GM12874 (cell line): ENCODE measurements around the gene ARHGAP24.

Experiments
- TF ChIP-seq, protein P1 (sequence below): IDR thresholded peaks from 2 replicates; pipeline ENCODE4 v1.5.1; 2011; ENCODE audit warnings: low read depth, mild to moderate bottlenecking, control low read depth, low read length, moderate library complexity; ENCODE audit not compliant: insufficient read depth

Gene ARHGAP24

DNA sequence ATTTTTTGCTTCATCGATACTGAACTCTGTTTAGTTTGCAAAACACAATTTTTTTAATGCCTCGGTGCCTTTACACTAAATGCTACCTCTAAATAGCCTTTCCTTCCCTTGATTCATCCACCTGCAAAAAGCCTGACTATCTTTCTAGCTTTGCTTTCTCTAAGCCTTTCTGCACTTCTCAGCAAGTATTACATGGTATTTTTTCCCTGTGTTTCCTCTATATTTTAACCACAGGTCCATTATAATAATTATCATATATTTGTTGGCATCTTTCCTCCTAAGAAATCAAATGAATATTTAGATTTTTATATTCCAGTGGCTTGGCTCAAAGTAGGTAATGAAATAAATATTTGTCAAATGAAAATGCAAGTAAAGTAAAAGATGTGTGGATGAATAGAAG lies 196.2 kb downstream of the ARHGAP24 start:
- TF ChIP-seq, protein P1, sequence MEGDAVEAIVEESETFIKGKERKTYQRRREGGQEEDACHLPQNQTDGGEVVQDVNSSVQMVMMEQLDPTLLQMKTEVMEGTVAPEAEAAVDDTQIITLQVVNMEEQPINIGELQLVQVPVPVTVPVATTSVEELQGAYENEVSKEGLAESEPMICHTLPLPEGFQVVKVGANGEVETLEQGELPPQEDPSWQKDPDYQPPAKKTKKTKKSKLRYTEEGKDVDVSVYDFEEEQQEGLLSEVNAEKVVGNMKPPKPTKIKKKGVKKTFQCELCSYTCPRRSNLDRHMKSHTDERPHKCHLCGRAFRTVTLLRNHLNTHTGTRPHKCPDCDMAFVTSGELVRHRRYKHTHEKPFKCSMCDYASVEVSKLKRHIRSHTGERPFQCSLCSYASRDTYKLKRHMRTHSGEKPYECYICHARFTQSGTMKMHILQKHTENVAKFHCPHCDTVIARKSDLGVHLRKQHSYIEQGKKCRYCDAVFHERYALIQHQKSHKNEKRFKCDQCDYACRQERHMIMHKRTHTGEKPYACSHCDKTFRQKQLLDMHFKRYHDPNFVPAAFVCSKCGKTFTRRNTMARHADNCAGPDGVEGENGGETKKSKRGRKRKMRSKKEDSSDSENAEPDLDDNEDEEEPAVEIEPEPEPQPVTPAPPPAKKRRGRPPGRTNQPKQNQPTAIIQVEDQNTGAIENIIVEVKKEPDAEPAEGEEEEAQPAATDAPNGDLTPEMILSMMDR = no peak

DNA sequence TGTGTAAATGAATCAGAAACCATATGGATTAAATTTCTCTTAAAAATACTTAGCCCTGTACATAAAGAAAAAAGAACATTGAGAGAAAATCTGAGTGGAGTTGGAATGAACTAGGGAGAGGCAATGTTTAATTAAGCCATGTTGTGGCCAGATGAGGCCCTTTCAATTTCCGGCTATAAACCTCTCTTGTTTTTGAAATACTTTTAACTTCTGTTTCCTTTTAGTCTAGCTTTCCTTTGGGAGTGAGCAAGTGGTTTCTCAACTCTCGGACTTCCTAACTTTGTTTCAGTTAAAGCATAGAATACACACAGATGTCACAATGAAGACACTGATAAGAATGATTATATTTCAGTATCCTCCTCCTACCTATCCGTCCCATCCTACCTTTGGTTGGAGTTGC lies 197.2 kb downstream of the ARHGAP24 start:
- TF ChIP-seq, protein P1 = no peak

DNA sequence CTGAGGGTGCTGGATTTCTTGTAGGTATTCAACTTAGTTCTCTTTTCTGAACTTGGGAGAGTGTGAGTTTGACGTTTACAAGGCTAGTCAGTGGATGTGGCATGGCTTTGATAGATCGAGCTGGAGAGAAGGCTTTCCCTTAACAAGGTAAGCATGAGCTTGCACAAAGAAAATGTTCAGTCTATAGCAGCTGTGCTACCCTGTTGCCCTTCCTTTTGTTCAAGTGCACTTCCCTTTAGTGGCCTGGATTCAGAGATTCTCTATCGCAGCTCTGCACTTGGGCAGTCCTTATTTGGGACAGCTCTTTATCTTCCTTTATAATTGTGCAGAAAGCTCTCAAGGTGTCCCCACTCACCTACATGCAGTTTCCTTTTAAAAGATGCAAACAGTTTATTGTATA lies 198.0 kb downstream of the ARHGAP24 start:
- TF ChIP-seq, protein P1 = no peak

DNA sequence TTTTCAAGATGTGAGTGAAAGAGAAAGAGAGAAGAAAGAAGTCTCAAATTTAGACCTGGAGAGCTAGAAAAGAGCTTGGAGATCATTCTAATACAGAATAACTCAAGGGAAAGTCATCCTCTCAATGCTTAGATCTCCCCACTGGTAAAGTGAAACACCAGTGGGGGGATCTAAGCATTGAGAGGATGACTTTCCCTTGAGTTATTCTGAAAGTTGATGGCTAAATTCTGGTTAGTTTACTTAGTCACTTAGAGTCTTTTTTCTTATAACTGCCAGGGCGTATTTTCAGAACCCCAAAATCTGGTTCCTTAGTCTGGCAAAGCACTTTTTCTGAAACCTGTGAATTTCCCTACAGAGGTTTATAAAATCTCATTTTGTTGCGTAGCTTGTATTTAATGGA lies 198.6 kb downstream of the ARHGAP24 start:
- TF ChIP-seq, protein P1 = no peak

DNA sequence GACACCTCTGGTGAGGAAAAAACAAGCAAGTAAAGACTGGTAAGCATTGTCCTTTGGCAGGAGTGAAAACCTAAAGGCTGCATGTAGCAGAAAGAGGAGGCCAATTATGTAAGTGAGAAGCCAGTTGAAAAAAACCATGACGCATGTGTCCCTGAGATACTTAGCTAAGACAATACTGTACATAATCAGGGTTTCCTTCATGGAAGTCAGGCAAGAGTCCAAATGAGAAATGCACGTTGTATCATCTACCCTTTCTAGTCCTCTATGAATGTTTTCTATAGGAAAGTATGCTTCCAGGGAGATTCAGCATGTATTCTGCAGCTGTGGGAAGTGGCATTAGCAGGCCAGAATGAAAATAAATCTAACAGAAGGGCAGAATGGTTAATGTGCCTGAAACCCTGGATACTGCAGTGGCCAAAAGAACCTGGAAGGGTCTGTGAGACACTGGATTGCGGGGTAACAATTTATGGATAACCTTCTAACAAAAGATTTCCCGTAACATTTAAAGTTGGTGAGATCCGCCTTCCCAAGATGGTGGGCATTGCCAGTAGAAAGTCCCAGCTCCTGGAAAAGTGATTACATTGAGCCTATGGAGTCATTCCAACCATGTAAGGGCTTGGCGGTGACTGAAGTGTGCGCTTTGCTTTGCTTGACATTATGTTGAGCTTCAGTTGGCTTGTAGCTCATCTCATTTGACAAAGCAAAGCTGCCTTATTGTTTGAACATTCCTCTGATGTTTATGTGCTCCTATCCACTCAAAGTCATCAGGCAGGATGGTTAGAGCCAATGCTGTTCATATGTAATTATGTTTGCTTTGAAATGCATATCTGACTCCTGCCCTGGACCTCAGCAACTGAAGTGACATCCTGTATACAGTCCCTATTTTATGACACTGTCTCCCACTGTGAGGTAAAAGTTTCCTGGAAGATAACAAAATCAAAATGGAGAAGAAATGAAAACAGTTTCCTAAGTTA lies 200.4 kb downstream of the ARHGAP24 start:
- TF ChIP-seq, protein P1 = no peak

DNA sequence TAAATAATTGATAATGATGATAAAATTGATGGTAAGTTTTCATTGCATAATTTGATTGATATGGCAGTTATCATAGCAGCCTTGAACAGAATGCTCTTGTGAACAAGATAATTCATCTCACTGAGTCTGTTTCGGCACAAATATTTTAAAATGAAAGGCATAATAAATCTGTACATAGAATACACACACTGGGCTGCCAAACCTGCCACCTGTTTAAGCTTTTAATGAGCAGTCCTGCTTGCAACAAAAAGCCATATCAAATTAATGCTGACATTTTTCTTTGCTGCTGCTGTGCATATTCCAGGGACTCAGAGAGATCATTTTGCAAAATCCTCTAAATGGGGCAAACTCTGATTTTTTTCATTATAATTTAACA lies 201.1 kb downstream of the ARHGAP24 start:
- TF ChIP-seq, protein P1 = no peak

DNA sequence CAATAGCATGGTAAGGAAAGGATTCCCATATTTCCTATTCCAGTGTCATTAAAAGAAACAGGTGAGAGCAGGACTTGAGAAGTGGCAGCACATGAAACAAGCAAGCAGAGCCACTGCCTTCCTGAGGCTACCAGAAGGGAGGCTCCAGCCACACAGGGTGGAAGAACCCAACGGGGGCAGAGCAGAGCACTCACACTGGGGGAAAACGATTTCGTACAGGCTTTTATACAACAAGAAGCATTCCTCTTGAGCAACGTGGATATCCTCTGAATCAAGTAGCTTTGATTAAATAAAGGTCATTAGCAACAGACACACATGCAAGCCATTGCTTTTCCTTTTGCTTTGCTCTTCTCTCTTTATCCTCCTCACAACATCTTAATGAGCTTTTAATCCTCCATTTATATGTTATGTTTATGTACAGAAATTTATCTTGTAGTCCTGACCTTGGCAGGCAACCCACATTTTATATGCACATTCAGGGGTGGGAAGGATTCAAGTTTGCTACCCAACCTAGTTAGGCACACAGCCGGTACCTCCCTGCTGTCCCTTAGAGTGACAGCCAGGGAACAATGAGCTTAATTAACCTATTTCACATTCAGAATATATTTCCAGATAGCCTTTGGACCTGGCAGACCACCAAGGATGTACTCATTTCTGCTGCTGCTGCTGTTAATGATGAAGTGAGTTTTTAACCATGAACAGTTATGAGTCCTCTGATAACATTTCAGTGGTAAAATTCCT lies 202.1 kb downstream of the ARHGAP24 start:
- TF ChIP-seq, protein P1 = no peak
